Activated naive CD4-positive, alpha-beta T cell treated with anti-CD3 and anti-CD28 coated beads, Interleukin-2, amount 50 U/mL, for 24 hours (primary cell): Measurements from ENCODE around the gene POLR2F.

Experiments used
- H3K27ac Mint-ChIP-seq: one replicate; pipeline ENCODE4 v1.8.0; 2021; ENCODE audit warnings: mild to moderate bottlenecking, mixed read lengths
- H3K27me3 Mint-ChIP-seq: one replicate; pipeline ENCODE4 v1.8.0; 2021; ENCODE audit warnings: mixed read lengths
- H3K36me3 Mint-ChIP-seq: one replicate; pipeline ENCODE4 v1.8.0; 2021; ENCODE audit warnings: mixed read lengths
- H3K4me1 Mint-ChIP-seq: one replicate; pipeline ENCODE4 v1.8.0; 2021; ENCODE audit warnings: mixed read lengths
- H3K4me3 Mint-ChIP-seq: one replicate; pipeline ENCODE4 v1.8.0; 2021; ENCODE audit warnings: mild to moderate bottlenecking, mixed read lengths
- H3K9me3 Mint-ChIP-seq: one replicate; pipeline ENCODE4 v1.8.0; 2021; ENCODE audit warnings: mixed read lengths

The POLR2F gene

GRCh38 chr22:37995460-37995859 is 42.0 kb downstream of the POLR2F start:
- Mint-ChIP-seq H3K27me3 (no peaks in the 10 kb centered on the region), H3K4me1 (peaks cover 11% of the 10 kb centered on the region), H3K4me3 (no peak overlapping the region), H3K9me3 (no peaks in the 10 kb centered on the region), H3K27ac (no peak overlapping the region), H3K36me3 (no peaks in the 10 kb centered on the region)

GRCh38 chr22:37996079-37996478 is 42.6 kb downstream of the POLR2F start:
- Mint-ChIP-seq H3K9me3 (no peaks in the 10 kb centered on the region), H3K36me3 (no peaks in the 10 kb centered on the region), H3K27me3 (no peaks in the 10 kb centered on the region), H3K4me3 (no peak overlapping the region), H3K27ac (no peak overlapping the region), H3K4me1 (peaks cover 11% of the 10 kb centered on the region)

GRCh38 chr22:37996515-37997246 is 43.2 kb downstream of the POLR2F start:
- H3K4me3 Mint-ChIP-seq: no peak overlapping the region
- no peaks in the 10 kb centered on the region for H3K9me3 Mint-ChIP-seq
- peaks cover 11% of the 10 kb centered on the region for H3K4me1 Mint-ChIP-seq
- H3K36me3 Mint-ChIP-seq: no peaks in the 10 kb centered on the region
- H3K27me3 Mint-ChIP-seq: no peaks in the 10 kb centered on the region
- no peak overlapping the region for H3K27ac Mint-ChIP-seq

- Mint-ChIP-seq H3K27ac (no peak overlapping the region), H3K9me3 (no peaks in the 10 kb centered on the region)
Observed at GRCh38 chr22:37998543-37998942, 45.0 kb downstream of the POLR2F start.

GRCh38 chr22:37999236-37999635 is 45.7 kb downstream of the POLR2F start:
- Mint-ChIP-seq H3K27me3 (no peaks in the 10 kb centered on the region), H3K9me3 (no peaks in the 10 kb centered on the region), H3K27ac (no peak overlapping the region), H3K36me3 (peaks cover 2% of the 10 kb centered on the region), H3K4me3 (no peak overlapping the region), H3K4me1 (peaks cover 11% of the 10 kb centered on the region)

More at GRCh38 chr22:37998543-37998942, 45.0 kb downstream of the POLR2F start:
- no peaks in the 10 kb centered on the region for H3K27me3 Mint-ChIP-seq
- peaks cover 11% of the 10 kb centered on the region for H3K4me1 Mint-ChIP-seq
- H3K4me3 Mint-ChIP-seq: no peak overlapping the region
- peaks cover 2% of the 10 kb centered on the region for H3K36me3 Mint-ChIP-seq

- no peaks in the 10 kb centered on the region for H3K27me3 Mint-ChIP-seq
- no peak overlapping the region for H3K4me3 Mint-ChIP-seq
- H3K9me3 Mint-ChIP-seq: no peaks in the 10 kb centered on the region
- H3K4me1 Mint-ChIP-seq: peaks cover 11% of the 10 kb centered on the region
- no peak overlapping the region for H3K27ac Mint-ChIP-seq
- H3K36me3 Mint-ChIP-seq: peaks cover 2% of the 10 kb centered on the region
Observed at GRCh38 chr22:37999640-38000272, 46.3 kb downstream of the POLR2F start.

- Mint-ChIP-seq H3K27me3 (no peaks in the 10 kb centered on the region), H3K4me3 (no peak overlapping the region), H3K9me3 (no peaks in the 10 kb centered on the region), H3K4me1 (no peaks in the 10 kb centered on the region), H3K36me3 (peaks cover 2% of the 10 kb centered on the region), H3K27ac (no peak overlapping the region)
Observed at GRCh38 chr22:38005943-38006342, 52.4 kb downstream of the POLR2F start.

- H3K4me3 Mint-ChIP-seq: no peak overlapping the region
- no peaks in the 10 kb centered on the region for H3K9me3 Mint-ChIP-seq
- peaks cover 2% of the 10 kb centered on the region for H3K36me3 Mint-ChIP-seq
- H3K27me3 Mint-ChIP-seq: no peaks in the 10 kb centered on the region
- no peak overlapping the region for H3K27ac Mint-ChIP-seq
- H3K4me1 Mint-ChIP-seq: no peaks in the 10 kb centered on the region
Observed at GRCh38 chr22:38006906-38007305, 53.4 kb downstream of the POLR2F start.

- Mint-ChIP-seq H3K4me3 (no peak overlapping the region), H3K36me3 (peaks cover 2% of the 10 kb centered on the region), H3K27ac (no peak overlapping the region), H3K4me1 (no peaks in the 10 kb centered on the region), H3K9me3 (no peaks in the 10 kb centered on the region), H3K27me3 (no peaks in the 10 kb centered on the region)
Observed at GRCh38 chr22:38007330-38007902, 53.9 kb downstream of the POLR2F start.

GRCh38 chr22:38009000-38009806 is 55.7 kb downstream of the POLR2F start:
- Mint-ChIP-seq H3K4me3 (no peak overlapping the region), H3K27ac (no peak overlapping the region), H3K4me1 (no peaks in the 10 kb centered on the region), H3K36me3 (no peaks in the 10 kb centered on the region), H3K9me3 (no peaks in the 10 kb centered on the region), H3K27me3 (no peaks in the 10 kb centered on the region)

- Mint-ChIP-seq H3K9me3 (no peaks in the 10 kb centered on the region), H3K27me3 (no peaks in the 10 kb centered on the region), H3K4me3 (no peak overlapping the region), H3K4me1 (no peaks in the 10 kb centered on the region), H3K27ac (no peak overlapping the region), H3K36me3 (no peaks in the 10 kb centered on the region)
Observed at GRCh38 chr22:38012604-38013072, 59.1 kb downstream of the POLR2F start.

GRCh38 chr22:38014083-38014482 is 60.6 kb downstream of the POLR2F start:
- no peaks in the 10 kb centered on the region for H3K27me3 Mint-ChIP-seq
- H3K9me3 Mint-ChIP-seq: no peaks in the 10 kb centered on the region
- no peaks in the 10 kb centered on the region for H3K4me1 Mint-ChIP-seq
- no peaks in the 10 kb centered on the region for H3K36me3 Mint-ChIP-seq
- H3K4me3 Mint-ChIP-seq: no peak overlapping the region
- H3K27ac Mint-ChIP-seq: no peak overlapping the region

- no peaks in the 10 kb centered on the region for H3K9me3 Mint-ChIP-seq
- no peaks in the 10 kb centered on the region for H3K36me3 Mint-ChIP-seq
- H3K4me3 Mint-ChIP-seq: no peak overlapping the region
- H3K27me3 Mint-ChIP-seq: no peaks in the 10 kb centered on the region
- no peaks in the 10 kb centered on the region for H3K4me1 Mint-ChIP-seq
- H3K27ac Mint-ChIP-seq: no peak overlapping the region
Observed at GRCh38 chr22:38016182-38017151, 63.0 kb downstream of the POLR2F start.

GRCh38 chr22:38017272-38017920 is 63.9 kb downstream of the POLR2F start:
- Mint-ChIP-seq H3K27me3 (no peaks in the 10 kb centered on the region), H3K36me3 (no peaks in the 10 kb centered on the region), H3K4me1 (no peaks in the 10 kb centered on the region), H3K27ac (no peak overlapping the region), H3K9me3 (no peaks in the 10 kb centered on the region), H3K4me3 (no peak overlapping the region)
